Gastrocnemius medialis (tissue), 4 donors: ENCODE data around the gene ARHGAP8.

Source experiments
- POLR2A ChIP-seq, 2 donors: fragments of 450-650 bp; IDR thresholded peaks; one replicate each; pipeline ENCODE4 v1.6.1; 2017; ENCODE audit warnings: antibody characterized with exemption in 2 of 2, mild to moderate bottlenecking in 2 of 2, moderate library complexity in 2 of 2
- TF ChIP-seq, protein P1 (sequence below), 5 experiments: fragments of 450-650 bp in 3 of 5; fragments of 200-600 bp in 2 of 5; sonication (generic) in 2 of 5; IDR thresholded peaks in 4 of 5; conservative IDR thresholded peaks in 1 of 5; 1 replicate in 4 of 5; 2 replicates in 1 of 5; pipeline ENCODE4 v1.5.1; 2016 to 2019; ENCODE audit warnings: antibody characterized with exemption in 5 of 5, mild to moderate bottlenecking in 3 of 5, moderate library complexity in 3 of 5

DNA sequence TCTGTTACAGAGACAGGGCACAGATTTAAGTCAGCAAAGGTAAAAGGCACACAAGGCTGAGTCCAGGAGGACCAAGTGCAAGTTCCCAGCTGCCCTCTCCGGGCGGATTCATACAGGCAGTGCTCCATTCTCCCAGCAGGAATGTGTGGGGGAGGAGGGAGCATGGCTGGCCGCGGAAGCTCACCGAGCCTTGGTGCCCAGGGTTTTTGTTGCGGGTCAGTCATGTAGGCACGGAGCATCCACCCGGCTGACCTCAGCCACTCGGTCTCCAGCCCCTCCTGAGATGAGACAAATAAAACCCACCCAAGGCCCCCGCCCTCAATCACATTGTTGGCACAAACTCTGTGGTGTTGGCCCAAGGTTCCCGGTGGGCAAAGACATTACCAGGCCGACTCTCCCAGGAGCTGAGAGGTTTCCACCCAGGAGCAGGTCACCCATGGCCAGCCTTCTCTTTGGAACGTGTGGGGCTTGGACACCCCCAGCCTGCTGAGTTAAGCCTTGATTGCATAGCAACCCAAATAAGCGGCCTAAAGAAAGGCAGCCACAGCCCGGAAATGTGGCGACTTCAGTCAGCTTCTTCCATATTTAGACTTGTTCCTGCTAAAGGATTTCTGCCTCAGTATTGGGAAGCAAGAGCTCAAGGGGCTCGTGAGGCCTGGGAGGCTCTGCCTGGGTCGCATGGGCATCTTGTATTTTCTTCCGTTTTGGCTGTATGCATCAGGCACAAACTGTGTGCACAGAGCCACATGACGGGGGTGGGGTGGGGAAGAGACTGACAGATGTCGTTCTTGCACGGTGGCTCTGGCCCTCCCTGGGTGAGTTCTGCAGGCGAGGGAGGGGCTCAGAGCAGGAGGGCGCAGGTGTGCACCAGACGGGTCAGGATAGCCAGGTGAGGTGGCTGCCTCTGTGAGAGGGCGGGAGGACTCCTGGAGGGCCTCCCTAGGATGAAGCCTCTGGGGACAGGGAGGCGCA, 63.0 kb downstream of the ARHGAP8 start:
- TF ChIP-seq, protein P1, sequence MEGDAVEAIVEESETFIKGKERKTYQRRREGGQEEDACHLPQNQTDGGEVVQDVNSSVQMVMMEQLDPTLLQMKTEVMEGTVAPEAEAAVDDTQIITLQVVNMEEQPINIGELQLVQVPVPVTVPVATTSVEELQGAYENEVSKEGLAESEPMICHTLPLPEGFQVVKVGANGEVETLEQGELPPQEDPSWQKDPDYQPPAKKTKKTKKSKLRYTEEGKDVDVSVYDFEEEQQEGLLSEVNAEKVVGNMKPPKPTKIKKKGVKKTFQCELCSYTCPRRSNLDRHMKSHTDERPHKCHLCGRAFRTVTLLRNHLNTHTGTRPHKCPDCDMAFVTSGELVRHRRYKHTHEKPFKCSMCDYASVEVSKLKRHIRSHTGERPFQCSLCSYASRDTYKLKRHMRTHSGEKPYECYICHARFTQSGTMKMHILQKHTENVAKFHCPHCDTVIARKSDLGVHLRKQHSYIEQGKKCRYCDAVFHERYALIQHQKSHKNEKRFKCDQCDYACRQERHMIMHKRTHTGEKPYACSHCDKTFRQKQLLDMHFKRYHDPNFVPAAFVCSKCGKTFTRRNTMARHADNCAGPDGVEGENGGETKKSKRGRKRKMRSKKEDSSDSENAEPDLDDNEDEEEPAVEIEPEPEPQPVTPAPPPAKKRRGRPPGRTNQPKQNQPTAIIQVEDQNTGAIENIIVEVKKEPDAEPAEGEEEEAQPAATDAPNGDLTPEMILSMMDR (IDR thresholded peaks at IDR 0.05 in 4 of 5, conservative IDR thresholded peaks at IDR 0.05 in 1 of 5) = no peak
- no peak for TF ChIP-seq POLR2A (IDR thresholded peaks at IDR 0.05)
